Gastrocnemius medialis (tissue), 4 donors: ENCODE data around the gene WBP11. TPM values are rescaled to one million over a fixed set of nuclear protein-coding genes. Genes with fewer than 3 reads are reported as not detected.
"Not testable (repeated sequence)": the region's sequence is repeated elsewhere in the genome, so short reads cannot be mapped to it uniquely, and the experiment has no call there.

Source experiments
- ATAC-seq, 2 donors: fragments of 150-250 bp; one replicate each; pipeline ENCODE4 v1.9.1; 2016
- DNase-seq, 2 donors: peaks; one replicate each; pipeline ENCODE4 v3.0.0-alpha.2; 2019
- H3K27ac ChIP-seq, 4 donors: fragments of 200-600 bp; sonication (generic); 1 replicate in 1 of 4; 2 replicates in 3 of 4; pipeline ENCODE4 v1.5.1; 2016 to 2018; ENCODE audit warnings: mild to moderate bottlenecking in 2 of 4, moderate library complexity in 1 of 4
- H3K27me3 ChIP-seq, 3 donors: fragments of 200-600 bp; sonication (generic) in 2 of 3; 1 replicate in 1 of 3; 2 replicates in 2 of 3; pipeline versions ENCODE4 v1.5.1 to v1.6.0; 2016 to 2019; ENCODE audit warnings: mild to moderate bottlenecking in 1 of 3, moderate library complexity in 1 of 3
- H3K36me3 ChIP-seq, 2 donors: fragments of 200-600 bp; sonication (generic) in 1 of 2; one replicate each; pipeline ENCODE4 v1.5.1; 2017 to 2018
- H3K4me1 ChIP-seq, 2 donors: fragments of 200-600 bp; sonication (generic) in 1 of 2; one replicate each; pipeline ENCODE4 v1.5.1; 2016 to 2017; ENCODE audit warnings: mild to moderate bottlenecking in 2 of 2
- H3K4me3 ChIP-seq, 4 donors: fragments of 200-600 bp; sonication (generic) in 3 of 4; 1 replicate in 1 of 4; 2 replicates in 3 of 4; pipeline ENCODE4 v1.5.1; 2016 to 2019; ENCODE audit warnings: mild to moderate bottlenecking in 2 of 4
- H3K9me3 ChIP-seq, 3 donors: fragments of 200-600 bp; sonication (generic) in 2 of 3; 1 replicate in 1 of 3; 2 replicates in 2 of 3; pipeline ENCODE4 v1.5.1; 2016 to 2019
- CTCF ChIP-seq, 5 experiments: fragments of 450-650 bp in 3 of 5; fragments of 200-600 bp in 2 of 5; sonication (generic) in 2 of 5; IDR thresholded peaks in 4 of 5; conservative IDR thresholded peaks in 1 of 5; 1 replicate in 4 of 5; 2 replicates in 1 of 5; pipeline ENCODE4 v1.5.1; 2016 to 2019; ENCODE audit warnings: antibody characterized with exemption in 5 of 5, mild to moderate bottlenecking in 3 of 5, moderate library complexity in 3 of 5
- POLR2A ChIP-seq, 2 donors: fragments of 450-650 bp; IDR thresholded peaks; one replicate each; pipeline ENCODE4 v1.6.1; 2017; ENCODE audit warnings: antibody characterized with exemption in 2 of 2, mild to moderate bottlenecking in 2 of 2, moderate library complexity in 2 of 2
- in situ Hi-C, 4 donors: fragments of 200-750 bp; cut with MboI; loops; one replicate each; pipeline versions ENCODE4 v1.15.0 to v1.8.0; 2017; ENCODE audit warnings: low sequenced_read_pairs in 4 of 4
- intact Hi-C: fragments of 100-400 bp; cut with DNase I; formaldehyde crosslinking; loops from one replicate; pipeline ENCODE4 v1.15.1; 2023; ENCODE audit warnings: low total_unique reads
- total RNA-seq, 4 donors: library from RNA; depleted of rRNA; stranded (reverse); fragments of >200 nt; gene quantifications; one replicate each; pipeline versions ENCODE4 v1.1.0 to v1.2.3, GENCODE V29; 2016

The WBP11 gene
- total RNA-seq, 4 donors from 2014 or later: 20.2 to 39.5 (median 28.4) TPM

- Histone ChIP-seq H3K27me3 (no peaks in the 10 kb centered on the region), H3K4me1 (peaks cover 10 to 13% of the 10 kb centered on the region in 2 donors), H3K36me3 (peaks cover 0 to 4% of the 10 kb centered on the region in 2 donors), H3K27ac (no peak overlapping the region), H3K4me3 (no peak overlapping the region), H3K9me3 (no peaks in the 10 kb centered on the region)
- no peak for DNase-seq
- intact Hi-C loops: no loop called here
- in situ Hi-C loops: no loop called here
- ATAC-seq: no peak
- no peak for TF ChIP-seq CTCF (IDR thresholded peaks at IDR 0.05 in 4 of 5, conservative IDR thresholded peaks at IDR 0.05 in 1 of 5)
- no peak for TF ChIP-seq POLR2A (IDR thresholded peaks at IDR 0.05)
Measured at GRCh38 chr12:14765398-14765797, 37.9 kb downstream of the WBP11 start.

GRCh38 chr12:14759711-14760280 is 43.5 kb downstream of the WBP11 start:
- H3K27me3 ChIP-seq, H3K27ac ChIP-seq, H3K4me3 ChIP-seq, in situ Hi-C loops, ATAC-seq, H3K9me3 ChIP-seq, H3K4me1 ChIP-seq, H3K36me3 ChIP-seq, DNase-seq, intact Hi-C loops: not testable (repeated sequence)

DNA sequence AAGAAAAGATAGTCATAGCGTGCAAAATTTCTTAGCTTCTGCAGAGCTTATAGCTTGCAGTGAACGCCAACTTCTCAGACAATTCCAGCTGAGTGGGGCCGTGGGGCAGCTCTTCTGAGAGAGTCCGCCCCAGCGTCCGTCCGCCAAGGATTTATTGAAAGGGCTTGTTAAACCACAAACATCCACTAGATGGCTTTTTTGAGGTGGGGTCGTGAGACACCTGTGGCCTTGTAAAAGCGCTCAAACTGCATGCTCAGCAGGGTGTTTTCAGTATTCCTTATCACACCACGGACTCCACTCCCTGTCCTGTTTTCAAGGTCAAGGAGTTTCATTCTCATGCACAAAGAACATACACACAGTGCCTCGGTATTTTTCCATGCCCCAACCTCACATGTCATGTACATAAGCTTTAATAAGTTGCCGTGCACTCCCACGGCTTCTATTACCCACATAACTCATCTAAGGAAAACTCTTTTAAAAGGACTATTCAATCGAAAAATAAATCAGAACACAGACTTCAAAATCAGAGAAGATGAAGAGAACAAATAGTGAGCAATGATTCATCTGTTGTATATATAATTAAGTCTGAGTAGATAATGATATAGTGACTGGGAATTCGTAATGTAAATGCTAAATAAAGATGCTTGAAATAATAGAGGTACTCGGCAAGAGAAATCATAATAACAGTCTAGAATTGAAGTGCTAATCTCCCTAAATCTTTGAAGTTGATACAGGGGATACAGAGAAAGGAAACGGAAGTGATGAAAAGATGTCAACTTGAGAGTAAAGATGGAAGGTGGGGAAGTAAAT is 46.7 kb downstream of the WBP11 start:
- intact Hi-C loops (no loop called here), in situ Hi-C loops (no loop called here)
- no peak overlapping the region for H3K4me3 ChIP-seq
- H3K27me3 ChIP-seq: no peaks in the 10 kb centered on the region
- H3K9me3 ChIP-seq: no peaks in the 10 kb centered on the region
- TF ChIP-seq CTCF (IDR thresholded peaks at IDR 0.05 in 4 of 5, conservative IDR thresholded peaks at IDR 0.05 in 1 of 5) (peak in 1 of 5 experiments; percentile 15), POLR2A (IDR thresholded peaks at IDR 0.05) (no peak)
- ATAC-seq (no peak), DNase-seq (no peak)
- peaks cover under 1 to 3% of the 10 kb centered on the region in 2 donors for H3K36me3 ChIP-seq
- H3K27ac ChIP-seq: no peak overlapping the region
- H3K4me1 ChIP-seq: no peaks in the 10 kb centered on the region

GRCh38 chr12:14751986-14752385 is 51.3 kb downstream of the WBP11 start:
- no peak for DNase-seq
- TF ChIP-seq CTCF (IDR thresholded peaks at IDR 0.05 in 4 of 5, conservative IDR thresholded peaks at IDR 0.05 in 1 of 5): no peak
- TF ChIP-seq POLR2A (IDR thresholded peaks at IDR 0.05): no peak
- no peak overlapping the region for H3K27ac ChIP-seq
- no peaks in the 10 kb centered on the region for H3K9me3 ChIP-seq
- H3K4me3 ChIP-seq: no peak overlapping the region
- ATAC-seq: no peak
- no peaks in the 10 kb centered on the region for H3K27me3 ChIP-seq
- intact Hi-C loops: no loop called here
- H3K4me1 ChIP-seq: no peaks in the 10 kb centered on the region
- peaks cover 0 to 3% of the 10 kb centered on the region in 2 donors for H3K36me3 ChIP-seq
- in situ Hi-C loops: no loop called here

DNA sequence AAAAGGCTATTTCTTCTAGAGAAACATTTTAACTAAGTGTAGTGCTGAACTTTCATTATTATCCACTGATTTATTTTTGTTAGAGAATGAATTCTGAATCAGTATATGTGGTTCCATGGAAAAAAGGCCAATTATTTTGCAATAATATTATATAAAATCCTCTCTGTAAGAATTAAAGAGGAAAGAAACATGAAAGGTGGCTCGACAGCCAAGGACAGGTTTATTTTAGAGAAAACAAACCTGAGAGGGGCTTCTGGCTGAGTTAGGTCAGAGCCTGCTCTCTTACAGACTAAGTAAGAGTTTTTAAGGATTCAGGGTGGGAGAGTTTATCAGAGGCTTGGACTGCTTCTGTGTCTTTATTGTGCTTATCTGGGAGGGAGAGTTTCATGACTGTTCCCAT is 60.2 kb downstream of the WBP11 start:
- ATAC-seq: no peak
- H3K4me3 ChIP-seq: no peak overlapping the region
- no peaks in the 10 kb centered on the region for H3K4me1 ChIP-seq
- no peaks in the 10 kb centered on the region for H3K36me3 ChIP-seq
- no peak for DNase-seq
- no peaks in the 10 kb centered on the region for H3K9me3 ChIP-seq
- intact Hi-C loops (no loop called here), in situ Hi-C loops (no loop called here)
- no peak overlapping the region for H3K27ac ChIP-seq
- no peaks in the 10 kb centered on the region for H3K27me3 ChIP-seq
- TF ChIP-seq CTCF (IDR thresholded peaks at IDR 0.05 in 4 of 5, conservative IDR thresholded peaks at IDR 0.05 in 1 of 5): no peak
- TF ChIP-seq POLR2A (IDR thresholded peaks at IDR 0.05): no peak
